Activated CD8-positive, alpha-beta T cell treated with anti-CD3 and anti-CD28 coated beads for 36 hours (primary cell): ENCODE measurements around the gene OXT. TPM values are rescaled to one million over a fixed set of nuclear protein-coding genes. Genes with fewer than 3 reads are reported as not detected.
"Not testable (repeated sequence)": the region's sequence is repeated elsewhere in the genome, so short reads cannot be mapped to it uniquely, and the experiment has no call there.

ENCODE experiments used
- ATAC-seq: fragments of 200-7000 bp; cut with Tn5 transposase; one replicate; pipeline ENCODE4 v1.10.0; 2021; ENCODE audit warnings: mild to moderate bottlenecking, moderate library complexity
- CTCF ChIA-PET: fragments of 350-600 bp; sonication (Branson Sonifier 250); formaldehyde crosslinking; loops from one replicate; lab custom pipeline; 2021; ENCODE audit warnings: antibody characterized with exemption; lab: Charles Lee
- POLR2A ChIA-PET: fragments of 350-600 bp; sonication (Branson Sonifier 250); formaldehyde crosslinking; loops from one replicate; lab custom pipeline; 2021; ENCODE audit warnings: antibody characterized with exemption; lab: Charles Lee
- DNase-seq: peaks from one replicate; pipeline ENCODE4 v3.0.0-alpha.2; 2020
- H3K27ac Mint-ChIP-seq: one replicate; pipeline ENCODE4 v1.8.0; 2021; ENCODE audit warnings: mild to moderate bottlenecking, mixed read lengths
- H3K27me3 Mint-ChIP-seq: one replicate; pipeline ENCODE4 v1.8.0; 2021; ENCODE audit warnings: mixed read lengths
- H3K36me3 Mint-ChIP-seq: one replicate; pipeline ENCODE4 v1.8.0; 2021; ENCODE audit warnings: low read depth, mixed read lengths
- H3K4me1 Mint-ChIP-seq: one replicate; pipeline ENCODE4 v1.8.0; 2021; ENCODE audit warnings: low read depth, mixed read lengths
- H3K4me3 Mint-ChIP-seq: one replicate; pipeline ENCODE4 v1.8.0; 2021; ENCODE audit warnings: mild to moderate bottlenecking, moderate library complexity, mixed read lengths
- H3K9me3 Mint-ChIP-seq: one replicate; pipeline ENCODE4 v1.8.0; 2021; ENCODE audit warnings: mixed read lengths
- intact Hi-C: fragments of 100-400 bp; cut with micrococcal nuclease; formaldehyde crosslinking; loops from one replicate; pipeline ENCODE4 v1.10.0; 2022
- total RNA-seq, 2 experiments: library from RNA; stranded (reverse); gene quantifications; one replicate each; pipeline ENCODE4 v1.2.3, GENCODE V29; 2021
- TF ChIP-seq, protein P1 (sequence below): fragments of 200-600 bp; IDR thresholded peaks from one replicate; pipeline ENCODE4 v1.8.0; 2022; ENCODE audit warnings: antibody characterized with exemption, mild to moderate bottlenecking

Gene OXT
- total RNA-seq, 2 experiments from 2014 or later: not detected

GRCh38 chr20:3072530-3073250 is 1.3 kb downstream of the OXT start:
- Mint-ChIP-seq H3K27me3 (peaks cover under 1% of the 10 kb centered on the region), H3K36me3 (no peaks in the 10 kb centered on the region), H3K9me3 (no peaks in the 10 kb centered on the region), H3K4me3 (peak overlapping the region; percentile 53), H3K27ac (peak overlapping the region; percentile 69), H3K4me1 (peaks cover 16% of the 10 kb centered on the region)
- POLR2A ChIA-PET: interaction anchor here (0.5 to 1.5 kb wide), 5 partner anchors 24 to 224 kb away, joined by 3 to 4 read pairs (median 3); no protein-coding TSS in a partner anchor
- TF ChIP-seq, protein P1, sequence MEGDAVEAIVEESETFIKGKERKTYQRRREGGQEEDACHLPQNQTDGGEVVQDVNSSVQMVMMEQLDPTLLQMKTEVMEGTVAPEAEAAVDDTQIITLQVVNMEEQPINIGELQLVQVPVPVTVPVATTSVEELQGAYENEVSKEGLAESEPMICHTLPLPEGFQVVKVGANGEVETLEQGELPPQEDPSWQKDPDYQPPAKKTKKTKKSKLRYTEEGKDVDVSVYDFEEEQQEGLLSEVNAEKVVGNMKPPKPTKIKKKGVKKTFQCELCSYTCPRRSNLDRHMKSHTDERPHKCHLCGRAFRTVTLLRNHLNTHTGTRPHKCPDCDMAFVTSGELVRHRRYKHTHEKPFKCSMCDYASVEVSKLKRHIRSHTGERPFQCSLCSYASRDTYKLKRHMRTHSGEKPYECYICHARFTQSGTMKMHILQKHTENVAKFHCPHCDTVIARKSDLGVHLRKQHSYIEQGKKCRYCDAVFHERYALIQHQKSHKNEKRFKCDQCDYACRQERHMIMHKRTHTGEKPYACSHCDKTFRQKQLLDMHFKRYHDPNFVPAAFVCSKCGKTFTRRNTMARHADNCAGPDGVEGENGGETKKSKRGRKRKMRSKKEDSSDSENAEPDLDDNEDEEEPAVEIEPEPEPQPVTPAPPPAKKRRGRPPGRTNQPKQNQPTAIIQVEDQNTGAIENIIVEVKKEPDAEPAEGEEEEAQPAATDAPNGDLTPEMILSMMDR: no peak
- ATAC-seq: no peak
- no peak for DNase-seq
- CTCF ChIA-PET: interaction anchor here (0.9 to 1.4 kb wide), 4 partner anchors 19 to 244 kb away, joined by 4 to 5 read pairs (median 4); no protein-coding TSS in a partner anchor
- intact Hi-C loops: no loop called here

DNA sequence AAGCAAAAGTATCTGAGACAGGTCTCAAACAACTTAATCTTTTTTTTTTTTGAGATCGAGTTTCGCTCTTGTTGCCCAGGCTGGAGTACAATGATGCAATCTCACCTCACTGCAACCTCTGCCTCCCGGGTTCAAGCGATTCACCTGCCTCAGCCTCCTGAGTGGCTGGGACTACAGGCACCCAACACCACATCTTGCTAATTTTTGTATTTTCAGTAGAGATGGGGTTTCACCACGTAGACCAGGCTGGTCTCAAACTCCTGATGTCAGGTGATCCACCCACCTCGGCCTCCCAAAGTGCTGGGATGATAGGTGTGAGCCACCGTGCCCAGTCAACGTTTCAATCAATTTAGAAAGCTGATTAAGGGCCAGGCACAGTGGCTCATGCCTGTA is 1.8 kb downstream of the OXT start:
- H3K9me3 Mint-ChIP-seq, DNase-seq, intact Hi-C loops, H3K4me3 Mint-ChIP-seq, H3K27ac Mint-ChIP-seq, ATAC-seq, H3K27me3 Mint-ChIP-seq, H3K36me3 Mint-ChIP-seq: not testable (repeated sequence)
- peaks cover 19% of the 10 kb centered on the region for H3K4me1 Mint-ChIP-seq
- POLR2A ChIA-PET: interaction anchor here (0.6 to 0.7 kb wide), 2 partner anchors 123 to 225 kb away, joined by 3 to 4 read pairs; no protein-coding TSS in a partner anchor
- CTCF ChIA-PET: interaction anchor here (0.9 to 1.2 kb wide), 3 partner anchors 40 to 243 kb away, joined by 4 read pairs; no protein-coding TSS in a partner anchor

- H3K27me3 Mint-ChIP-seq: peaks cover 6% of the 10 kb centered on the region
- intact Hi-C loops: no loop called here
- ATAC-seq (no peak), DNase-seq (no peak)
- H3K4me1 Mint-ChIP-seq: peaks cover 19% of the 10 kb centered on the region
- H3K4me3 Mint-ChIP-seq: no peak overlapping the region
- no peaks in the 10 kb centered on the region for H3K9me3 Mint-ChIP-seq
- TF ChIP-seq, protein P1: no peak
- POLR2A ChIA-PET: no interaction called here
- no peaks in the 10 kb centered on the region for H3K36me3 Mint-ChIP-seq
- CTCF ChIA-PET: interaction anchor here (4.4 kb wide), 1 partner anchor 21 kb away, joined by 27 read pairs; no protein-coding TSS in a partner anchor
- H3K27ac Mint-ChIP-seq: no peak overlapping the region
These were observed 3.4 kb downstream of the OXT start for GRCh38 chr20:3074812-3075211.

- DNase-seq, ATAC-seq, intact Hi-C loops, H3K27me3 Mint-ChIP-seq, H3K27ac Mint-ChIP-seq, H3K36me3 Mint-ChIP-seq, H3K4me3 Mint-ChIP-seq, H3K9me3 Mint-ChIP-seq: not testable (repeated sequence)
- ChIA-PET CTCF (interaction anchor here (4.4 kb wide), 1 partner anchor 22 kb away, joined by 27 read pairs; no protein-coding TSS in a partner anchor), POLR2A (interaction anchor here (1.6 kb wide), 1 partner anchor 10 kb away, joined by 3 read pairs; the partner anchor contains the start of gene AVP)
- peaks cover 19% of the 10 kb centered on the region for H3K4me1 Mint-ChIP-seq
These were observed 3.9 kb downstream of the OXT start for GRCh38 chr20:3075315-3075714.

GRCh38 chr20:3077618-3078134 is 6.3 kb downstream of the OXT start:
- H3K9me3 Mint-ChIP-seq: no peaks in the 10 kb centered on the region
- TF ChIP-seq, protein P1: no peak
- H3K4me3 Mint-ChIP-seq: peak overlapping the region; percentile 2
- ATAC-seq: peak; percentile 38
- ChIA-PET POLR2A (interaction anchor here (0.6 to 1.3 kb wide), 3 partner anchors 10 to 91 kb away, joined by 3 read pairs; no protein-coding TSS in a partner anchor), CTCF (interaction anchor here (0.6 to 4.4 kb wide), 11 partner anchors 15 to 388 kb away, joined by 3 to 27 read pairs (median 4); no protein-coding TSS in a partner anchor)
- H3K27ac Mint-ChIP-seq: no peak overlapping the region
- DNase-seq: peak; percentile 39
- H3K4me1 Mint-ChIP-seq: peaks cover 9% of the 10 kb centered on the region
- intact Hi-C loops: no loop called here
- H3K36me3 Mint-ChIP-seq: no peaks in the 10 kb centered on the region
- peaks cover 27% of the 10 kb centered on the region for H3K27me3 Mint-ChIP-seq
